Islet of Langerhans (tissue), 1 donor: ENCODE measurements around the gene ST6GAL1.
"Not testable (repeated sequence)": the region's sequence is repeated elsewhere in the genome, so short reads cannot be mapped to it uniquely, and the experiment has no call there.

Experiments
- FAIRE-seq: peaks from one replicate; lab custom pipeline; 2011; peaks lifted over from hg19 to GRCh38; lab: Jason Lieb, UNC

ST6GAL1 gene

GRCh38 chr3:186969607-186970006 is 39.3 kb downstream of the ST6GAL1 start:
- no peak for FAIRE-seq

DNA sequence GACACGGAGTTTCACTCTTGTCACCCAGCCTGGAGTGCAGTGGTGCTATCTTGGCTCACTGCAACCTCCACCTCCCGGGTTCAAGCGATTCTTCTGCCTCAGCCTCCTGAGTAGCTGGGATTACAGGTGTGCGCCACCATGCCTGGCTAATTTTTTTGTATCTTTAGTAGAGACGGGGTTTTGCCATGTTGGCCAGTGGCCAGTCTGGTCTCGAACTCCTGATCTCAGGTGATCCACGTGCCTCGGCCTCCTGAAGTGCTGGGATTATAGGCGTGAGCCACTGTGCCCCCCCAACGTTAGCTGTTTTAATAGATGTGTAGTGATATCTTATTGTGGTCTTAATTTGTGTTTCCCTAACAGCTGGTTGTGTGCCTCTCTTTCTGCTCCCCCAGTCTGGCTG is 40.8 kb downstream of the ST6GAL1 start:
- not testable (repeated sequence) for FAIRE-seq

GRCh38 chr3:186971578-186971977 is 41.3 kb downstream of the ST6GAL1 start:
- FAIRE-seq = no peak

DNA sequence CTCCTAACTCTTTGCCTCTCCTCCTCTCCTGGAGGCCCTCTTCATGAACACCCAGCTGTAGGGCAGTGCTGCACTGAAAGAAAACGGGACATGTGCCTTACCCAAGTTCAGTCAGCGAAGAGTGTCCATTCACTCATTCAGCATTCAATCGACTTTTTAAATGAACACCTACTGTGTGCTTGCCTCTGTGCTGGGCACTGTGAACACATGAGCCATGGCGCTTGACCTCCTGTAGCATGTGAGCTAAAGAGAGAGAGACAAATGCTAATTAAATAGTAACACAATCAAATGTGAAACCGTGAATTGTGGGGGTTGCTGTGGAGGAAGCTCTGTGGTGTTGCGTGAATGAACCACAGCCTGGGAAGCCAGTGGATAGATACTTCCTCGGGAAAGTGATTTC is 43.4 kb downstream of the ST6GAL1 start:
- FAIRE-seq = no peak

DNA sequence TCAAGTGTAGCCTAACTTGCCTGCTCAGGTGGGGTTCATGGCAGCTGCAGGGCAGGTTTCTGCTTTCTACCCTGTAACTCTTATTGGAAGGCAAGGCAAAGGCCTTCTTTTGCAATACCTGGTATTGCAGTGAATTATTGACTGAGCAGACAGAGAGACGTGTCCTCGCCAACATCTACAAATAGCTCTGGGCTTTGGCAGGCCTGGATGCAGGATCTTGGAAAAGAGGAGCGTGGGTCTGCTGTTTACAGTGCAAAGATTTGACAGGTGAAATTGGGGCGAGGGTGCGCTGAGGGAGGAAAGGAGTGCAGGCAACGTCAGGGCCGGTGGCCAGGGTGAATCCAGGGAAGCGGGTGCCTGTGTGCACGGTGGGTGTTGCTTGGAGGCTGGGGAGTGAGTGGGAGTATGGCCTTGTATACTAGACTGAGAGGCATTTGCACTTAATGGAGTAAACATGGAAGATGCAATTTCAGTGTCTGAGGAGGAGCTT is 44.5 kb downstream of the ST6GAL1 start:
- FAIRE-seq = no peak

GRCh38 chr3:186975726-186976125 is 45.4 kb downstream of the ST6GAL1 start:
- no peak for FAIRE-seq

DNA sequence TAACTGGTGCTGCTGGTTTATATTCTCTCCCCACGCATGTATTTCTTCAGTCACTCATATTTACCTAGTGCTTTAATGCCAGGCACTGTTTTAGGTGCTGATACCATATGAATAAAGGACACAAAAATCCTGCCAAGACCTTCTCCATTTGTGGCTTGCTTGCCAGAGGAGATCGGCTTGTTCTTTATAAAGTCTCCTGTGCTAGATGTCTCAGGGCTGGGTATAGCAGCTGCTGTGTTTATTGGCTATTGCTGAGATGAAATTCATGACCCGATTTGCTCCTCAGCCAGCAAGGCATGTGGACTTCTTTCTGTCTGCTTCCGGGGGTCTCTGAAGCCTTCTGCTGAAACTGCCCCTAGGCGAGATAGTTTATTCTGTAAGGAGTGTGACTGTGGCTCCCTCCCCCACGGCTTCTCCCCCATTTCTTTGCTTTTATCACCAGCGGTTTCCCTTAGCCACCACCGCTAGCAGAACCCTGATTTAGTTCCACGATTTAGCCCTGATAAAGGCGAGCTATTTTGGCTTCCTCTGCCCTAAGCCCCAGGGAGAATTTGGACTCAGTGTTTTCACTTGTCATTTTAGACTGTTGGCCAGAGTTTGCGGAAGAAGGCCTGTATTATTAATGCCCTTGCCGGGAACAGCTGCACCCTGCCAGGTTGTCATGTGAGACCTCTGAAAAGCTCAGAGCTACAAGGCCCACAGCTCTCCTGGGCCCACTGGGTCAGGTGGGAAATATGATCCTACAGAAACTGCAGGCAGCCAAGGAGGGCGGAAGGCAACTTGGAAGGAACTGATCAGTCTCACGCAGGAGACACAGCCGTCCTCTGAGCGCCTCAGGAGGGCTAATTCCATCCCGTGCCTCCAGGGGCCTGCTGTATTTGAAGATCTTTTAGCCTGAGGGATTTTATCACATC is 46.8 kb downstream of the ST6GAL1 start:
- no peak for FAIRE-seq

DNA sequence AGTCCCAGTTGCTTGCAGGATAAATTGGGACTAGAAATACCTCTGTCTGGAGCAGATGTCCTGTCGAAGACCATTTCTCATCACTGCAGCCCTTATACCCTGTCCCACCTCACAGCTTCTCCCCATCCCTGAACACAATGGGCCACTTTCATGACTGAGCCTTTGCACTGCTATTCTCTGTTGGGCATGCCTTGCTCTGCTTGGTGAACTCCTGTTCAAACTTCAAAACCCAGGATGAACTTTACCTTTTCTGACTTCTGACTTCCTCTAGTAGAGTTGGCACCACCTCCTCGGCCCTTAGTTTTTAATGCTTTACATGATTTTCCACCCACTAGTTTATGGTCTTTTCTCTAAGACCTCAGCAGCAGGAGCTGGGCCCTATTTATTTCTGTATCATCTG is 48.4 kb downstream of the ST6GAL1 start:
- FAIRE-seq = no peak

DNA sequence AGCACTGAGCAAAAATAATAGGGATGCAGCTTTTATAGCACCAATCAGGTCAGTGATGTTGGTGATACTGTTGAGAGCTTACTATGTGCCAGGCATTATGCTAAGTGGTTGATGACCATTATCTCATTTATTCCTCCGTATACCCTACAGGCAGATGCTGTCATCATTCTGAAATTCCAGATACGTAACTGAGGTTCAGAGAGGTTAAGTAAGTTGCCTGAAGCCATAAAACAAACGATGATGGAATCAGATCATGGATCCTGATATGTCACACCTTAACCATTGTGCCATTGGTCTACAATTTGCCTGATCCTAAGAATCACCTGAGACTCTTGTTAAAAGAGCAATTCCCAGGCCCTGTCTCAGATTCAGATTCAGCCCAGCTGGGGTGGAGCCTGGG is 49.5 kb downstream of the ST6GAL1 start:
- no peak for FAIRE-seq

DNA sequence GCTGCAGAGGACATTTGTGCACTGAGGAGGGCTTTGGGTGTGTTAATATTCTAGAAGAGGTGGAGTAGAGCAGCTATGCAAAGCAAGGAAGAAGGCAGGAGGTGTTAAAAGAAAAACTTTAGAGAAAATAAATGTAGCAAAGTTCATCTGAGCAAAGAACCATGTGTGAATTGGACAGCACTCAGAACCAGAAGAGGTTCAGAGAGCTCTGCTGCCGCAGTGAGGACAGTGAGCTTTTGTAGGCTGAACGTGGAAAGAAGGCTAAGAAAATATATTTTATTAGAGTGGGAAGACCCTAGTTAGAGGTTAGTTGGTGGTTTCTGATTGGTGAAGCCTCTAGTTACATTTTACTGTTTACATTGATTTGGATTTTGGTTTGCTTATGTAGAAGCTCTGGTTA is 50.7 kb downstream of the ST6GAL1 start:
- FAIRE-seq = no peak

DNA sequence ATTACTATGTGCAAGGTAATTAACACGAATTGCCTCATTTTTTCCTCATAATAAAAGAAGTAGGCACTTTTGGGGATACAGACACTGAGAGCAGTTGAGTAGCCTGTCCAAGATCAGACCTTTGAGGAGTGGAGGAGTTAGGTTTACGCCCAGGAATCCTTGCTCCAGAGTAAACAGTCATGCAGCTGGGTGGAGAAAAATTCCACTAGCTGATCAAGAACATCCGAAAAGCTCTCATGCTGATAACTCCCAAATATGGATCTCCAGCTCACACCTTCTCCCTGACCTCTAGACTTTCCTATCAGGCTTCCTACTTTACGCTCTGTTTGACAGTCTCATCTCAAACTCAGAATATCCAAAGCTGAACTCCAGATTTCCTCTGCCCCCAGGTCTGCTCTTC is 53.3 kb downstream of the ST6GAL1 start:
- no peak for FAIRE-seq

GRCh38 chr3:186984064-186984463 is 53.7 kb downstream of the ST6GAL1 start:
- no peak for FAIRE-seq

- FAIRE-seq = no peak
Observed at GRCh38 chr3:186985661-186986364, 55.5 kb downstream of the ST6GAL1 start.

DNA sequence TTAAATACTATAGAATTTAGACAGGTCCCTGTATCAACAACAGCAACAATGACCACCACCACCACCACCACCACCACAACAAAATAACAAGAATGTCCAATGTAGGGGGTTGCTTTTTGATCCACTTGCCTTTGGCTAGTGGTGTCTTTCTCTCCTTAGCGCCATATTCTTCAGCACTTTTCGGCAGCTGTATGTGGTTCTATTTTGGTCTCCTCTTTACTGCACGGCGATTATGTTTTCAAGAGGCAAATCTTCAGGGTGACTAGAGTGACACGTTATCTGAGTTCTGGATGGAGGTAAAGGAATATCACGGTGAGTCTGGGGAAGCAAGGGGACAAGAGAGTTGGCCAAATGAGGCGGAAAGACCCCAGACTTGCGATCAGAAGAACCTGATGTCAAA is 56.1 kb downstream of the ST6GAL1 start:
- FAIRE-seq = no peak

DNA sequence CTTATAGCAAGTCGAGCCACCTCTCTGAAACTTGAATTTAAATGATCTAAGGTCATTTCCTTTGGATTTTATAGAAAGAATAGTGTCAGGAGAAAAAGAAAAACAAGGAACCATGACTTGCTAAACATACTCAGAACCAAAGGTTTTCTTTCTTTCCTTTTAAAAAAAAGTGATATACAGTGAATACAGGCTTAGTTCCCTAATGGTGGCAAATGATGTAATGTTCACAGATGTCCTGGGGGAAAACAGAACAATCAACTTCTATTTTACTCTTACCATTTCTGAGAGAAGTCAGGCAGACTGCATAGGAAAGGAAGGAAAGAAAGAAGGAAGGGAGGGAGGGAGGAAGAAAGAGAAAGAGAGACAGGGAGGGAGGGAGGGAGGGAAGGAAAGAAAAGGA is 56.5 kb downstream of the ST6GAL1 start:
- no peak for FAIRE-seq

- no peak for FAIRE-seq
Observed at GRCh38 chr3:186988806-186989205, 58.5 kb downstream of the ST6GAL1 start.

- FAIRE-seq = no peak
Observed at GRCh38 chr3:186989429-186989828, 59.1 kb downstream of the ST6GAL1 start.

- FAIRE-seq = no peak
Observed at GRCh38 chr3:186990277-186990676, 60.0 kb downstream of the ST6GAL1 start.

GRCh38 chr3:186990878-186991308 is 60.6 kb downstream of the ST6GAL1 start:
- FAIRE-seq = no peak

DNA sequence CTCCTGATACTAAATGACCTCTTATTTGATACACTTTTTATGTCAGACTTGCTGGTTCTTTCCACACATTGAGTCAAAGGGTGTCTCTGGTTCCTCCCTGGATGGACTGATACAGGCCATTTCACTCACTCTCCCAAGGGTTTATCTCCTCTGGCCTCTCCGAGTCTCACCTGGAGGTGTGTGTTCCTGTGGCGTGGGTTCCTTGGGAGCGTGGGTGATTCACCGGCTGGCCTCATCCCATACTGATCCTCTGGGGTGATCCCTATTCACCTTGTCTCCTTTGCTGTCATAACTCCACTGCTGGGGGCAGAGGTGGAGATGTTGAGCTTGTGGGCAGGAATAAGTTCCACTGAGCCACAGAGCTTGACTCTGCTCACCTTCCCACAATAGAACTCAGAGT is 61.1 kb downstream of the ST6GAL1 start:
- no peak for FAIRE-seq

DNA sequence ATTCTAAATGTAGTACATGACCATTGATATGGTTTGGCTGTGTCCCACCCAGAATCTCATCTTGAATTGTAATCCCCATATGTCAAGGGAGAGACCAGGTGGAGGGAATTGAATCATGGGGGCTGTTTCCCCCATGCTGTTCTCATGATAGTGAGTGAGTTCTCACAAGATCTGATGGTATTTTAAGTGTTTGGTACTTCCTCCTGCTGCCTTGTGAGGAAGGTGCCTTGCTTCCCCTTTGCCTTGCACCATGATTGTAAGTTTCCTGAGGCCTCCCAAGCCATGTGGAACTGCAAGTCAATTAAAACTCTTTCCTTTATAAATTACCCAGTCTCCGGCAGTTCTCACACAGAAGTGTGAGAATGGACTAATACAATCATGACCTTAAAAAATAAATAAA is 61.8 kb downstream of the ST6GAL1 start:
- not testable (repeated sequence) for FAIRE-seq

- FAIRE-seq = no peak
Observed at GRCh38 chr3:186993210-186993782, 63.0 kb downstream of the ST6GAL1 start.
